ENCODE data around the gene TTF2.
"Not testable (repeated sequence)": the region's sequence is repeated elsewhere in the genome, so short reads cannot be mapped to it uniquely, and the experiment has no call there.

The TTF2 gene

GRCh38 chr1:117112047-117112717 is 52.1 kb downstream of the TTF2 start:
- DNase-seq (ENCODE audit: extremely low read depth, low read depth), result no peak
- no peak for TF ChIP-seq CTCF (IDR thresholded peaks at IDR 0.05; ENCODE audit: low read depth, low read length)

DNA sequence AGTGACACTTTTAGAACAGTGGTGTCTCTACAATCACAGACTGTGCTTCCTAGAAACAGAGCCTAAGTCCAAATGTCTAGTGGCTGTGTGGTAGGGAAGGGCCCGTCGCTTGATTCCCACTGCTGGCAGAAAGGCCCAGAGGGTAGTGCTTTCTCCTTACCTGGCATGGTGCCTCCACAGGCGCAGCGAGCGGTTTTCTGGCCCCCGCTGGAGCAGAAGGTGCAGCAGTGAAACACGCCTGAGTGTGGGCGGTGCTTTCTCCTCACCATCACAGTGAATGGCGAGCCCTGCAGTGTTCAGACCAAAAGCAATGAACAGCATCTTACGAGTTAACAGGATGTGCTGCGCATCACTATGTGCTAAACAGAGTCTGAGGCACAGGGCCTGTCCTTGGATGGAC is 53.1 kb downstream of the TTF2 start:
- no peak for DNase-seq (ENCODE audit: extremely low read depth, low read depth)

DNA sequence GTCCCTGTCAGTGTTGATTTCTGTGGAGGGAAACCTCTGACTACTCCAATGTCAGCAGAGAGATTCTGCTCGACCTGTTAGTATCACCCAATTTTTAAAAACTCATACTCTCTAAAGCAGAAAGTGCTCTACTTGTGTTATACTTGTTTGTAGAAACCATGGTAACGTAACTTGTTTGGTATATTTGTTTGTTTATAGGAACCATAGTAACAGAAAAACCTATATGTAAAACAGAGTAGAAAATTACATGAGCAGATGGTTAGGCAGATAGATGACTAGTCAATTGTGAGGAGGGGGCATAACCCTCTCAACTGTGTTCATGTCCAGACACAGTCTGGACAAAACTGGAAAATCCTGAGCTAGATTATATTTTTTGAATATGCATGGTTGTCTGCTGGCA is 54.8 kb downstream of the TTF2 start:
- TF ChIP-seq CTCF (IDR thresholded peaks at IDR 0.05; ENCODE audit: low read depth, low read length), result no peak
- DNase-seq (ENCODE audit: extremely low read depth, low read depth), result no peak

More for the DNA sequence above, 53.1 kb downstream of the TTF2 start:
- no peak for TF ChIP-seq CTCF (IDR thresholded peaks at IDR 0.05; ENCODE audit: low read depth, low read length)

DNA sequence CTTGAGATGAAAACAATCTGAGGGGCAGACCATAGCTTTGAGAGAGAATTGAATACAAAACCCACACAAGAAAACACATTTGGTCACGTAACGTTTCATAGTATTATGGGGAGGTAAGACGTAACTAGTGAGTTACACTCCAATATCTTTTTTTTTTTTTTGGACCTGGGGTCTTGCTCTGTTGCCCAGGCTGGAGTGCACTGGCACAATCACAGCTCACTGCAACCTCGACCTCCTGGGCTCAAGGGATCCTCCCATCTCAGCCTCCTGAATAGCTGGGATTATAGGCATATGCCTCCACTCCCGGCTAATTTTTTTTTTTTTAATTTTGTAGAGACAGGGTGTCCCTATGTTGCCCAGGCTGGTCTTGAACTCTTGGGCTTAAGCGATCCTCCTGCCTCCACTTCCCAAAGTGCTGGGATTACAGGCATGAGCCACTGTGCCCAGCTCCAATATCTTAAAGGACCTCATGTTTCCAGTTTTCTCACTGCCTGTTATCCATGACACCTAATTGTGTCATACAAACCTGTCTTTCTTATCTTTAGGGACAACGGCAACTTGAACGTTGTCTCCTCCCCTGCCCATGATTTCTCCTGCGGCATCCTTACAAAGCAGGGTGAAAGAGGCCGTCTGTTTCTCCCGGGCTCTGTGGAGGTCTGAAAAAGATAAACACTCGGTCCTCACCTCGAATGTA is 56.1 kb downstream of the TTF2 start:
- no peak for DNase-seq (ENCODE audit: extremely low read depth, low read depth)
- TF ChIP-seq CTCF (IDR thresholded peaks at IDR 0.05; ENCODE audit: low read depth, low read length), result no peak

- no peak for DNase-seq (ENCODE audit: extremely low read depth, low read depth)
- no peak for TF ChIP-seq CTCF (IDR thresholded peaks at IDR 0.05; ENCODE audit: low read depth, low read length)
Measured at GRCh38 chr1:117116784-117117130, 56.6 kb downstream of the TTF2 start.

GRCh38 chr1:117117697-117118096 is 57.6 kb downstream of the TTF2 start:
- DNase-seq (ENCODE audit: extremely low read depth, low read depth), result no peak
- TF ChIP-seq CTCF (IDR thresholded peaks at IDR 0.05; ENCODE audit: low read depth, low read length), result no peak

GRCh38 chr1:117118137-117118536 is 58.0 kb downstream of the TTF2 start:
- no peak for TF ChIP-seq CTCF (IDR thresholded peaks at IDR 0.05; ENCODE audit: low read depth, low read length)
- DNase-seq (ENCODE audit: extremely low read depth, low read depth), result no peak

DNA sequence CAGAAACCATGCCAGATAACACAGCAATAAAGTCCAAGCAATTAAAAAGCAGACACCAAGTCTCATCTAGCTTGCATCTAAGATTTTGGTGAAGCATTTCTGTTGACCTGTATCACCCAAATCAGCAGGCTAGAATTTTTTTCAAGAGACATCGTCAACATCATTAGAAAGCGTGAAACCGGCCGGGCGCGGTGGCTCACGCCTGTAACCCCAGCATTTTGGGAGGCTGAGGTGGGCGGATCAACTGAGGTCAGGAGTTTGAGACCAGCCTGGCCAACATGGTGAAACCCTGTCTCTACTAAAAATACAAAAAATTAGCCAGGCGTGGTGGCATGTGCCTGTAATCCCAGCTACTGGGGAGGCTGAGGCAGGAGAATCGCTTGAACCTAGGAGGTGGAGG is 59.0 kb downstream of the TTF2 start:
- DNase-seq (ENCODE audit: extremely low read depth, low read depth), result not testable (repeated sequence)

Data from AG09319 (cell line).